ENCODE results near the gene ARHGAP35. TPM values are rescaled to one million over a fixed set of nuclear protein-coding genes. Genes with fewer than 3 reads are reported as not detected.

ARHGAP35 gene
- total RNA-seq, 1 experiment from 2014 or later, result 84.8 TPM

DNA sequence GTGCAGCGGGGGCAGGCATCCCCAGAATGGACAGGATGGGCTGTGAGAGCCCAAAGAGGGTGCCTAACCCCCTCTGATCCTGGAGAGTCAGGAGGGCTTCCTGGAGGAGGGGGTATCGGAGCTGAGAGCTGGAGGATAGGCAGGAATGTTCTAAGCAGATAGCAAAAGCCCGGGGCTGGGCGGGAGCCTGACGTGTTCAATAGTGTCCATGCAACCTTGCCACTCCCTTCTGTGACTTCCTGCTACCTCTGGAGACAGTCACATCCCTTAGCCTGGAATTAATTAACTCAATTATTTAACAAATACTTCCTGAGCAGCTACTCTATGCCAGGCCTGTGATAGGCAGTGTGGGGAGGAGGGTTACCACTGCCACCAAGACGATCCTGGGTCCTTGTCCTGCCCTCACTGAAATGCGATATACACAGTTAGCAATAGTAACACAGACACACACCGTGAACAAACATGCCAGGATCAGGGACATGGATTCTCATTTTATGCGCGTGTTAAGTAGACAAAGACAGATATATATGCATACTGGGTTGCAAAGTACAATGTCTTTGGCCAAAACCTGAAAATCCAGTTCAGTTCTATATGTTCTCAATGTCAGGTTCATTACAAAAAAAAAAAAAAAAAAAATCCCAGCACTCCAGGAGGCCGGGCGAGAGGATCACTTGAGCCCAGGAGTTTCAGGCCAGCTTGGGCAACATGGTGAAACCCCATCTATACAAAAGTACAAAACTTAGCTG is 20.9 kb upstream of the ARHGAP35 start:
- H3K4me3 Mint-ChIP-seq (ENCODE audit: low read depth, unreplicated experiment), result peak overlapping the region; percentile 51
- H3K27ac Mint-ChIP-seq (ENCODE audit: unreplicated experiment), result peak overlapping the region; percentile 82
- TF ChIP-seq, protein P1, sequence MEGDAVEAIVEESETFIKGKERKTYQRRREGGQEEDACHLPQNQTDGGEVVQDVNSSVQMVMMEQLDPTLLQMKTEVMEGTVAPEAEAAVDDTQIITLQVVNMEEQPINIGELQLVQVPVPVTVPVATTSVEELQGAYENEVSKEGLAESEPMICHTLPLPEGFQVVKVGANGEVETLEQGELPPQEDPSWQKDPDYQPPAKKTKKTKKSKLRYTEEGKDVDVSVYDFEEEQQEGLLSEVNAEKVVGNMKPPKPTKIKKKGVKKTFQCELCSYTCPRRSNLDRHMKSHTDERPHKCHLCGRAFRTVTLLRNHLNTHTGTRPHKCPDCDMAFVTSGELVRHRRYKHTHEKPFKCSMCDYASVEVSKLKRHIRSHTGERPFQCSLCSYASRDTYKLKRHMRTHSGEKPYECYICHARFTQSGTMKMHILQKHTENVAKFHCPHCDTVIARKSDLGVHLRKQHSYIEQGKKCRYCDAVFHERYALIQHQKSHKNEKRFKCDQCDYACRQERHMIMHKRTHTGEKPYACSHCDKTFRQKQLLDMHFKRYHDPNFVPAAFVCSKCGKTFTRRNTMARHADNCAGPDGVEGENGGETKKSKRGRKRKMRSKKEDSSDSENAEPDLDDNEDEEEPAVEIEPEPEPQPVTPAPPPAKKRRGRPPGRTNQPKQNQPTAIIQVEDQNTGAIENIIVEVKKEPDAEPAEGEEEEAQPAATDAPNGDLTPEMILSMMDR (IDR thresholded peaks at IDR 0.05; ENCODE audit: unreplicated experiment), result no peak
- peaks cover 47% of the 10 kb centered on the region for H3K4me1 Mint-ChIP-seq (ENCODE audit: low read depth, unreplicated experiment)
- DNase-seq, result peak; percentile 76
- no peaks in the 10 kb centered on the region for H3K27me3 Mint-ChIP-seq (ENCODE audit: unreplicated experiment)
- H3K9me3 Mint-ChIP-seq (ENCODE audit: low read depth, unreplicated experiment), result no peaks in the 10 kb centered on the region
- H3K36me3 Mint-ChIP-seq (ENCODE audit: insufficient read depth, unreplicated experiment), result peaks cover 52% of the 10 kb centered on the region
- intact Hi-C loops (cut with micrococcal nuclease; ENCODE audit: unreplicated experiment), result loop anchor here (2.0 kb wide), 2 partner anchors 51 to 83 kb away; partner anchors contain the start of gene SLC1A5
- CTCF ChIA-PET, result interaction anchor here (0.5 to 2.8 kb wide), 22 partner anchors 10 to 931 kb away, joined by 3 to 49 read pairs (median 5); partner anchors contain the start of genes AP2S1 and SLC1A5
- no TSS peak for BruUV-seq (replicated peaks)

- H3K4me3 Mint-ChIP-seq (ENCODE audit: low read depth, unreplicated experiment), result peak overlapping the region; percentile 51
- no peaks in the 10 kb centered on the region for H3K27me3 Mint-ChIP-seq (ENCODE audit: unreplicated experiment)
- no TSS peak for BruUV-seq (replicated peaks)
- CTCF ChIA-PET, result interaction anchor here (0.5 to 2.8 kb wide), 23 partner anchors 10 to 931 kb away, joined by 3 to 49 read pairs (median 5); partner anchors contain the start of genes AP2S1 and SLC1A5
- intact Hi-C loops (cut with micrococcal nuclease; ENCODE audit: unreplicated experiment), result loop anchor here (2.0 kb wide), 2 partner anchors 52 to 84 kb away; partner anchors contain the start of gene SLC1A5
- TF ChIP-seq, protein P1 (IDR thresholded peaks at IDR 0.05; ENCODE audit: unreplicated experiment), result peak; percentile 88
- H3K4me1 Mint-ChIP-seq (ENCODE audit: low read depth, unreplicated experiment), result peaks cover 47% of the 10 kb centered on the region
- no peaks in the 10 kb centered on the region for H3K9me3 Mint-ChIP-seq (ENCODE audit: low read depth, unreplicated experiment)
- peaks cover 58% of the 10 kb centered on the region for H3K36me3 Mint-ChIP-seq (ENCODE audit: insufficient read depth, unreplicated experiment)
- peak overlapping the region; percentile 82 for H3K27ac Mint-ChIP-seq (ENCODE audit: unreplicated experiment)
- peak; percentile 60 for DNase-seq
Observed at GRCh38 chr19:46840498-46840942, 20.3 kb upstream of the ARHGAP35 start.

DNA sequence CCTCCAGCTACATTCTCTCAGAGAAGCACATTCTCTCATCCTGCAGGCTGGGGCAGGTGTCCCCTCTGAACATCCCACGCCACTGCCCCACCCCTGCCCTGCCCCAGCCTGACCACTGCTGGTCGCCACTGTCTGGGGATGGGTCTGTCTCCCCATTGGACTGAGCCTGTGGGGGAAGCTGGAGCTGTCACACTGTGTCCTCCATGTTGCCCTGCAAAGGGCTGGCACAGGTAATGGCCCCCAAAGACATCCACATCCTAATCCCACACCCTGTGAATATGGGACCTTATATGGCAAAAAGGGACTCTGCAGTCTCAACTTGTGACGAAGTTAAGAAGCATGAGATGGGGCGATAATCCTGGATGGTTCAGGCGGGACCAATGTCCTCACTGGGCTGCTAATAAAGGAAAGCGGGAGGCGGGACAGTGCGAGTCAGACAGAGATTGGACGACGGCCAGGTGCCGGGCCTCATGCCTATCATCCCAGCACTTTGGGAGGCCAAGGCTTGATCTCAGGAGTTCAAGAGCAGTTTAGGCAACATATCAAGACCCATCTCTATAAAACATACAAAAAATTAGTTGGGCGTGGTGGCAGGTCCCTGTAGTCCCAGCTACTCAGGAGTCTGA is 19.2 kb upstream of the ARHGAP35 start:
- intact Hi-C loops (cut with micrococcal nuclease; ENCODE audit: unreplicated experiment), result loop anchor here (2.0 kb wide), 2 partner anchors 53 to 85 kb away; partner anchors contain the start of gene SLC1A5
- no TSS peak for BruUV-seq (replicated peaks)
- no peaks in the 10 kb centered on the region for H3K9me3 Mint-ChIP-seq (ENCODE audit: low read depth, unreplicated experiment)
- H3K4me1 Mint-ChIP-seq (ENCODE audit: low read depth, unreplicated experiment), result peaks cover 47% of the 10 kb centered on the region
- DNase-seq, result peak; percentile 40
- peaks cover 62% of the 10 kb centered on the region for H3K36me3 Mint-ChIP-seq (ENCODE audit: insufficient read depth, unreplicated experiment)
- no peaks in the 10 kb centered on the region for H3K27me3 Mint-ChIP-seq (ENCODE audit: unreplicated experiment)
- TF ChIP-seq, protein P1 (IDR thresholded peaks at IDR 0.05; ENCODE audit: unreplicated experiment), result no peak
- CTCF ChIA-PET, result interaction anchor here (0.6 to 2.8 kb wide), 5 partner anchors 12 to 287 kb away, joined by 3 to 28 read pairs (median 10); partner anchors contain the start of gene SLC1A5
- H3K4me3 Mint-ChIP-seq (ENCODE audit: low read depth, unreplicated experiment), result no peak overlapping the region
- peak overlapping the region; percentile 82 for H3K27ac Mint-ChIP-seq (ENCODE audit: unreplicated experiment)

- no TSS peak for BruUV-seq (replicated peaks)
- CTCF ChIA-PET, result no interaction called here
- H3K27me3 Mint-ChIP-seq (ENCODE audit: unreplicated experiment), result no peaks in the 10 kb centered on the region
- TF ChIP-seq, protein P1 (IDR thresholded peaks at IDR 0.05; ENCODE audit: unreplicated experiment), result no peak
- no peaks in the 10 kb centered on the region for H3K9me3 Mint-ChIP-seq (ENCODE audit: low read depth, unreplicated experiment)
- DNase-seq, result no peak
- H3K36me3 Mint-ChIP-seq (ENCODE audit: insufficient read depth, unreplicated experiment), result peaks cover 63% of the 10 kb centered on the region
- H3K4me3 Mint-ChIP-seq (ENCODE audit: low read depth, unreplicated experiment), result no peak overlapping the region
- H3K4me1 Mint-ChIP-seq (ENCODE audit: low read depth, unreplicated experiment), result peaks cover 53% of the 10 kb centered on the region
- intact Hi-C loops (cut with micrococcal nuclease; ENCODE audit: unreplicated experiment), result no loop called here
- H3K27ac Mint-ChIP-seq (ENCODE audit: unreplicated experiment), result no peak overlapping the region
Observed at GRCh38 chr19:46842791-46843190, 18.0 kb upstream of the ARHGAP35 start.

Measured in Calu3 (cell line).